HEK293 (cell line): Measurements from ENCODE around the gene NOLC1.

Experiments
- BCL11B ChIP-seq: fragments of 450-650 bp; formaldehyde crosslinking; IDR thresholded peaks from 2 replicates; pipeline ENCODE4 v1.5.1; 2016; ENCODE audit warnings: low read depth, missing biosample characterization, missing genetic modification characterization
- BCL6B ChIP-seq: fragments of 450-650 bp; formaldehyde crosslinking; IDR thresholded peaks from 2 replicates; pipeline ENCODE4 v1.5.1; 2017; ENCODE audit warnings: missing biosample characterization, missing genetic modification characterization
- GFI1B ChIP-seq: fragments of 450-650 bp; formaldehyde crosslinking; IDR thresholded peaks from 2 replicates; pipeline ENCODE4 v1.5.1; 2016; ENCODE audit warnings: missing biosample characterization, missing genetic modification characterization
- GLI4 ChIP-seq: fragments of 450-650 bp; formaldehyde crosslinking; IDR thresholded peaks from 2 replicates; pipeline ENCODE4 v1.5.1; 2016; ENCODE audit warnings: missing biosample characterization, missing genetic modification characterization
- PRDM2 ChIP-seq: fragments of 450-650 bp; formaldehyde crosslinking; IDR thresholded peaks from 2 replicates; pipeline ENCODE4 v1.5.1; 2016; ENCODE audit warnings: missing biosample characterization, missing genetic modification characterization, borderline replicate concordance
- YY2 ChIP-seq: fragments of 450-650 bp; formaldehyde crosslinking; IDR thresholded peaks from 2 replicates; pipeline ENCODE4 v1.5.1; 2016; ENCODE audit warnings: missing biosample characterization, missing genetic modification characterization
- ZBTB20 ChIP-seq: fragments of 450-650 bp; formaldehyde crosslinking; IDR thresholded peaks from 2 replicates; pipeline ENCODE4 v1.5.1; 2016; ENCODE audit warnings: missing biosample characterization, missing genetic modification characterization
- ZBTB8A ChIP-seq: fragments of 450-650 bp; formaldehyde crosslinking; IDR thresholded peaks from 2 replicates; pipeline ENCODE4 v1.5.1; 2016; ENCODE audit warnings: missing biosample characterization, missing genetic modification characterization
- ZFP69B ChIP-seq: fragments of 450-650 bp; formaldehyde crosslinking; IDR thresholded peaks from 2 replicates; pipeline ENCODE4 v1.5.1; 2016; ENCODE audit warnings: missing biosample characterization, missing genetic modification characterization
- ZNF146 ChIP-seq: fragments of 450-650 bp; formaldehyde crosslinking; IDR thresholded peaks from 2 replicates; pipeline ENCODE4 v1.5.1; 2016; ENCODE audit warnings: missing biosample characterization, missing genetic modification characterization
- ZNF248 ChIP-seq: fragments of 450-650 bp; formaldehyde crosslinking; IDR thresholded peaks from 2 replicates; pipeline ENCODE4 v1.5.1; 2017; ENCODE audit warnings: missing biosample characterization, missing genetic modification characterization
- ZNF391 ChIP-seq: fragments of 450-650 bp; formaldehyde crosslinking; IDR thresholded peaks from 2 replicates; pipeline ENCODE4 v1.5.1; 2016; ENCODE audit warnings: low read depth, missing biosample characterization, missing genetic modification characterization, borderline replicate concordance
- ZNF510 ChIP-seq: fragments of 450-650 bp; formaldehyde crosslinking; IDR thresholded peaks from 2 replicates; pipeline ENCODE4 v1.5.1; 2018; ENCODE audit warnings: mild to moderate bottlenecking, missing genetic modification characterization, missing biosample characterization; ENCODE audit not compliant: insufficient replicate concordance
- ZNF529 ChIP-seq: fragments of 450-650 bp; formaldehyde crosslinking; IDR thresholded peaks from 2 replicates; pipeline ENCODE4 v1.5.1; 2017; ENCODE audit warnings: missing genetic modification characterization, missing biosample characterization; ENCODE audit not compliant: insufficient replicate concordance
- ZNF555 ChIP-seq: fragments of 450-650 bp; formaldehyde crosslinking; conservative IDR thresholded peaks from 2 replicates; pipeline ENCODE4 v1.5.1; 2017; ENCODE audit warnings: missing biosample characterization, mild to moderate bottlenecking, missing genetic modification characterization, inconsistent platforms
- ZNF585B ChIP-seq: fragments of 450-650 bp; formaldehyde crosslinking; IDR thresholded peaks from 2 replicates; pipeline ENCODE4 v1.5.1; 2016; ENCODE audit warnings: missing biosample characterization, missing genetic modification characterization
- ZNF623 ChIP-seq: fragments of 450-650 bp; formaldehyde crosslinking; IDR thresholded peaks from 2 replicates; pipeline ENCODE4 v1.5.1; 2016; ENCODE audit warnings: missing biosample characterization, missing genetic modification characterization
- ZNF792 ChIP-seq: fragments of 450-650 bp; formaldehyde crosslinking; IDR thresholded peaks from 2 replicates; pipeline ENCODE4 v1.5.1; 2016; ENCODE audit warnings: missing biosample characterization, missing genetic modification characterization
- ZNF837 ChIP-seq: fragments of 450-650 bp; formaldehyde crosslinking; IDR thresholded peaks from 2 replicates; pipeline ENCODE4 v1.5.1; 2016; ENCODE audit warnings: missing biosample characterization, missing genetic modification characterization
- TF ChIP-seq, protein P1 (sequence below): fragments of 450-650 bp; formaldehyde crosslinking; IDR thresholded peaks from 2 replicates; pipeline ENCODE4 v1.5.1; 2016; ENCODE audit warnings: missing biosample characterization, missing genetic modification characterization
- TF ChIP-seq, protein P2 (sequence below): fragments of 450-650 bp; formaldehyde crosslinking; IDR thresholded peaks from 2 replicates; pipeline ENCODE4 v1.5.1; 2016; ENCODE audit warnings: missing biosample characterization, missing genetic modification characterization
- TF ChIP-seq, protein P3 (sequence below): fragments of 450-650 bp; IDR thresholded peaks from 2 replicates; pipeline ENCODE4 v1.5.1; 2018; ENCODE audit warnings: missing biosample characterization, missing genetic modification characterization
- TF ChIP-seq, protein P4 (sequence below): IDR thresholded peaks from 2 replicates; pipeline ENCODE4 v1.6.1; 2011; ENCODE audit warnings: mild to moderate bottlenecking, low read depth, low read length, borderline replicate concordance

The NOLC1 gene

DNA sequence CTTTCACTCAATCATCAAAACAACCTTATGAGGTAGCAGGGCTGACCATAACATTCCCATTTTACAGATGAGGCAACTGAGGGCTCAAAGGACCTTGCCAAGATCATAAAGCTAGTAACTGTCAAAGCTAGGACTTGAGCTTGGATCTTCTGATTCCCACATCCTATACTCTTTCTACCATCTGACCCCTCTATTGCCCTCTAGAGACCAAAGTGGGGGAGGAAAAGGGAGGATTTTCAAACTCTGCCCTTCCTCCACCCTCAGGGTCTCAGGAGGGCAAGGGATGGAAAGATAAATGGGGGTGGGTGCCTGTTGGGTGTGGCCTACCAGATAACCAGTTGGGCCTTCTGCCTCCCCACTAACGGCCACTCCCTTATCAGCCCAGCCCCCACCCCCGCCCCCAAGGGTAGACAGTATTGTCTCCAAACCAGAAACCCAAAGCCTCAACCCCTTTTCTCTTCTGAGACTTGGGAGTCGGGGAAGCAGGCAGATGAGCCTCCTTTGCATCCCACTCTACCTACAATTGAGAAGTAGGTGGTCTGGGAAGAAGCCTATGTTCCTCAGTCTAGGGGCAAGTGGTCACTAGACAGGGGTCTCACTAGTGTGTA, 39.9 kb upstream of the NOLC1 start (continued):
- TF ChIP-seq ZNF623 (tag by site-specific recombination) (0 out of 2 replicates have a peak, but pooled peaks have one; percentile 13), YY2 (tag by site-specific recombination) (no peak), ZNF555 (tag by site-specific recombination) (no peak), PRDM2 (no peak), GFI1B (tag by site-specific recombination) (no peak), ZNF585B (tag by site-specific recombination) (no peak), ZNF792 (no peak), ZNF248 (tag by site-specific recombination) (no peak), ZNF837 (no peak), BCL6B (tag by site-specific recombination) (no peak), ZNF510 (tag by site-specific recombination) (no peak), ZNF529 (no peak), ZNF146 (no peak), ZBTB8A (tag by site-specific recombination) (0 out of 2 replicates have a peak, but pooled peaks have one; percentile 15), BCL11B (tag by site-specific recombination) (no peak), ZFP69B (no peak), GLI4 (tag by site-specific recombination) (no peak), ZBTB20 (tag by site-specific recombination) (no peak), ZNF391 (tag by site-specific recombination) (no peak)
- TF ChIP-seq, protein P1, sequence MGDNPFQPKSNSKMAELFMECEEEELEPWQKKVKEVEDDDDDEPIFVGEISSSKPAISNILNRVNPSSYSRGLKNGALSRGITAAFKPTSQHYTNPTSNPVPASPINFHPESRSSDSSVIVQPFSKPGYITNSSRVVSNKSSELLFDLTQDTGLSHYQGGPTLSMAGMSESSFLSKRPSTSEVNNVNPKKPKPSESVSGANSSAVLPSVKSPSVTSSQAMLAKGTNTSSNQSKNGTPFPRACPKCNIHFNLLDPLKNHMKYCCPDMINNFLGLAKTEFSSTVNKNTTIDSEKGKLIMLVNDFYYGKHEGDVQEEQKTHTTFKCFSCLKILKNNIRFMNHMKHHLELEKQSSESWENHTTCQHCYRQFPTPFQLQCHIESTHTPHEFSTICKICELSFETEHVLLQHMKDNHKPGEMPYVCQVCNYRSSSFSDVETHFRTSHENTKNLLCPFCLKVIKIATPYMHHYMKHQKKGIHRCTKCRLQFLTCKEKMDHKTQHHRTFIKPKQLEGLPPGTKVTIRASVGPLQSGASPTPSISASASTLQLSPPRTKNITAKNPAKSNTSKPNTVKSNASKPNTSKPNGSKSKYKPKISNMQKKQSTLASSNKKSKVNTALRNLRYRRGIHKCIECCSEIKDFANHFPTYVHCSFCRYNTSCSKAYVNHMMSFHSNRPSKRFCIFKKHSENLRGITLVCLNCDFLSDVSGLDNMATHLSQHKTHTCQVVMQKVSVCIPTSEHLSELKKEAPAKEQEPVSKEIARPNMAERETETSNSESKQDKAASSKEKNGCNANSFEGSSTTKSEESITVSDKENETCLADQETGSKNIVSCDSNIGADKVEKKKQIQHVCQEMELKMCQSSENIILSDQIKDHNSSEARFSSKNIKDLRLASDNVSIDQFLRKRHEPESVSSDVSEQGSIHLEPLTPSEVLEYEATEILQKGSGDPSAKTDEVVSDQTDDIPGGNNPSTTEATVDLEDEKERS = no peak
- TF ChIP-seq, protein P2, sequence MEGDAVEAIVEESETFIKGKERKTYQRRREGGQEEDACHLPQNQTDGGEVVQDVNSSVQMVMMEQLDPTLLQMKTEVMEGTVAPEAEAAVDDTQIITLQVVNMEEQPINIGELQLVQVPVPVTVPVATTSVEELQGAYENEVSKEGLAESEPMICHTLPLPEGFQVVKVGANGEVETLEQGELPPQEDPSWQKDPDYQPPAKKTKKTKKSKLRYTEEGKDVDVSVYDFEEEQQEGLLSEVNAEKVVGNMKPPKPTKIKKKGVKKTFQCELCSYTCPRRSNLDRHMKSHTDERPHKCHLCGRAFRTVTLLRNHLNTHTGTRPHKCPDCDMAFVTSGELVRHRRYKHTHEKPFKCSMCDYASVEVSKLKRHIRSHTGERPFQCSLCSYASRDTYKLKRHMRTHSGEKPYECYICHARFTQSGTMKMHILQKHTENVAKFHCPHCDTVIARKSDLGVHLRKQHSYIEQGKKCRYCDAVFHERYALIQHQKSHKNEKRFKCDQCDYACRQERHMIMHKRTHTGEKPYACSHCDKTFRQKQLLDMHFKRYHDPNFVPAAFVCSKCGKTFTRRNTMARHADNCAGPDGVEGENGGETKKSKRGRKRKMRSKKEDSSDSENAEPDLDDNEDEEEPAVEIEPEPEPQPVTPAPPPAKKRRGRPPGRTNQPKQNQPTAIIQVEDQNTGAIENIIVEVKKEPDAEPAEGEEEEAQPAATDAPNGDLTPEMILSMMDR (tag by site-specific recombination) = peak; percentile 37; the same call in 1 of the 2 replicates
- TF ChIP-seq, protein P3, sequence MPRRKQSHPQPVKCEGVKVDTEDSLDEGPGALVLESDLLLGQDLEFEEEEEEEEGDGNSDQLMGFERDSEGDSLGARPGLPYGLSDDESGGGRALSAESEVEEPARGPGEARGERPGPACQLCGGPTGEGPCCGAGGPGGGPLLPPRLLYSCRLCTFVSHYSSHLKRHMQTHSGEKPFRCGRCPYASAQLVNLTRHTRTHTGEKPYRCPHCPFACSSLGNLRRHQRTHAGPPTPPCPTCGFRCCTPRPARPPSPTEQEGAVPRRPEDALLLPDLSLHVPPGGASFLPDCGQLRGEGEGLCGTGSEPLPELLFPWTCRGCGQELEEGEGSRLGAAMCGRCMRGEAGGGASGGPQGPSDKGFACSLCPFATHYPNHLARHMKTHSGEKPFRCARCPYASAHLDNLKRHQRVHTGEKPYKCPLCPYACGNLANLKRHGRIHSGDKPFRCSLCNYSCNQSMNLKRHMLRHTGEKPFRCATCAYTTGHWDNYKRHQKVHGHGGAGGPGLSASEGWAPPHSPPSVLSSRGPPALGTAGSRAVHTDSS (tag by site-specific recombination) = no peak
- TF ChIP-seq, protein P4, sequence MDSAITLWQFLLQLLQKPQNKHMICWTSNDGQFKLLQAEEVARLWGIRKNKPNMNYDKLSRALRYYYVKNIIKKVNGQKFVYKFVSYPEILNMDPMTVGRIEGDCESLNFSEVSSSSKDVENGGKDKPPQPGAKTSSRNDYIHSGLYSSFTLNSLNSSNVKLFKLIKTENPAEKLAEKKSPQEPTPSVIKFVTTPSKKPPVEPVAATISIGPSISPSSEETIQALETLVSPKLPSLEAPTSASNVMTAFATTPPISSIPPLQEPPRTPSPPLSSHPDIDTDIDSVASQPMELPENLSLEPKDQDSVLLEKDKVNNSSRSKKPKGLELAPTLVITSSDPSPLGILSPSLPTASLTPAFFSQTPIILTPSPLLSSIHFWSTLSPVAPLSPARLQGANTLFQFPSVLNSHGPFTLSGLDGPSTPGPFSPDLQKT = no peak
